D721Med (cell line): ENCODE data around the gene CALHM2.

Experiments used
- DNase-seq: peaks from one replicate; pipeline ENCODE4 v3.0.0; 2011; ENCODE audit warnings: low spot score; ENCODE audit not compliant: insufficient read length
- FAIRE-seq: peaks from 2 replicates; lab custom pipeline; 2011; peaks lifted over from hg19 to GRCh38; lab: Jason Lieb, UNC
- CTCF ChIP-seq: IDR thresholded peaks from 2 replicates; pipeline ENCODE4 v1.5.1; 2012; ENCODE audit warnings: mild to moderate bottlenecking, control low read depth; ENCODE audit not compliant: insufficient read depth; ENCODE audit errors: missing control alignments

Gene CALHM2

GRCh38 chr10:103495321-103495720, 43.2 kb upstream of the CALHM2 start:
- no peak for TF ChIP-seq CTCF
- FAIRE-seq (no peak), DNase-seq (no peak)

- DNase-seq (no peak), FAIRE-seq (no peak)
- no peak for TF ChIP-seq CTCF
Observed at GRCh38 chr10:103493916-103494877, 42.0 kb upstream of the CALHM2 start.

GRCh38 chr10:103493362-103493915, 41.3 kb upstream of the CALHM2 start, which contains the start of gene NEURL1:
TSS of gene NEURL1 (plus strand) at chr10:103493705. CDS start at chr10:103494388, 683 bp downstream.
- DNase-seq, result peak; percentile 41
- TF ChIP-seq CTCF, result no peak
- FAIRE-seq, result no peak

- TF ChIP-seq CTCF, result no peak
- no peak for FAIRE-seq
- no peak for DNase-seq
Observed at GRCh38 chr10:103492655-103493261, 40.6 kb upstream of the CALHM2 start.

- DNase-seq, result no peak
- no peak for FAIRE-seq
Observed at GRCh38 chr10:103491729-103492364, 39.7 kb upstream of the CALHM2 start.

GRCh38 chr10:103490986-103491314, 38.8 kb upstream of the CALHM2 start:
- no peak for FAIRE-seq
- DNase-seq, result no peak
- no peak for TF ChIP-seq CTCF

More at GRCh38 chr10:103491729-103492364, 39.7 kb upstream of the CALHM2 start:
- no peak for TF ChIP-seq CTCF
